Mesendoderm (in vitro differentiated cells): ENCODE data around the gene HOMEZ. TPM values are rescaled to one million over a fixed set of nuclear protein-coding genes. Genes with fewer than 3 reads are reported as not detected.

ENCODE experiments used
- small RNA-seq: library from polyadenylated mRNA; stranded (forward); fragments of <200 nt; extraction: miRNeasy Mini kit (QIAGEN cat#:217004); gene quantifications from one replicate; pipeline ENCODE3, GENCODE V24; 2013; ENCODE audit not compliant: insufficient read depth

Gene HOMEZ

Small RNA genes lying within 50 kb of the gene (small RNA-seq; reads per million reads assigned to genes)
- gene AL049829.1 (not detected), gene RNU6-1046P (not detected)
